22Rv1 (cell line): ENCODE measurements around the gene SELENON.

ENCODE experiments used
- ZFX ChIP-seq: fragments of 450-650 bp; IDR thresholded peaks from 2 replicates; pipeline ENCODE4 v1.6.1; 2017; ENCODE audit warnings: antibody characterized with exemption, borderline replicate concordance
- TF ChIP-seq, protein P1 (sequence below): fragments of 450-650 bp; IDR thresholded peaks from 2 replicates; pipeline ENCODE4 v1.5.1; 2017; ENCODE audit warnings: mild to moderate bottlenecking

DNA sequence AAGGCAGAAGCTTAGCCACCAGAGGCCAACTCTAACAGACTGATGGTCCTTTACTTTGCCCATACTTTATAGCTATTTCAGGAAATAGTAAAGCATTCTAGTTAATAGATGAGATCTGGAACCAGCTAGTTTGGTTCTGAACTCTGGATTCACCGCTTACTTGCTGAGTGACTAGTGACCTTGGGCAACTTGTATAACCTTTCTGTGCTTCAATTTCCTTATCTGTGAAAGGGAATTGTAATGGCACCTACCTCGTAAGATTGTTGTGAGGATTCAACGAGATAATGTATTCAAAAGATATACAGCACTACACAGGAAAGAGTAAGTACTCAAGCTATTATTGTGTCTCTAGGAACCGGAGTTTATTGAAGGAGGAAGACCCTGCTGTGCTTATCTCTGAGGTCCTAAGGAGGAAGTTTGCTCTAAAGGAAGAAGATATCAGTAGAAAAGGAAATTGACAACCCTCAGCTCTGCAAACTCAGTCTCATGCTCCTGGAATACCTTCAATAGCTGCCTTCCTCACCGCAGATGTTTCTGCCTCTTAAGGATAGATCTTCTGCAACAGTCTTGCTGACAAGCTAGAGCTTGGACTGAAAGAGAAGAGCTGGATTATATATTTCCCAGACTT lies 31.7 kb downstream of the SELENON start:
- TF ChIP-seq, protein P1, sequence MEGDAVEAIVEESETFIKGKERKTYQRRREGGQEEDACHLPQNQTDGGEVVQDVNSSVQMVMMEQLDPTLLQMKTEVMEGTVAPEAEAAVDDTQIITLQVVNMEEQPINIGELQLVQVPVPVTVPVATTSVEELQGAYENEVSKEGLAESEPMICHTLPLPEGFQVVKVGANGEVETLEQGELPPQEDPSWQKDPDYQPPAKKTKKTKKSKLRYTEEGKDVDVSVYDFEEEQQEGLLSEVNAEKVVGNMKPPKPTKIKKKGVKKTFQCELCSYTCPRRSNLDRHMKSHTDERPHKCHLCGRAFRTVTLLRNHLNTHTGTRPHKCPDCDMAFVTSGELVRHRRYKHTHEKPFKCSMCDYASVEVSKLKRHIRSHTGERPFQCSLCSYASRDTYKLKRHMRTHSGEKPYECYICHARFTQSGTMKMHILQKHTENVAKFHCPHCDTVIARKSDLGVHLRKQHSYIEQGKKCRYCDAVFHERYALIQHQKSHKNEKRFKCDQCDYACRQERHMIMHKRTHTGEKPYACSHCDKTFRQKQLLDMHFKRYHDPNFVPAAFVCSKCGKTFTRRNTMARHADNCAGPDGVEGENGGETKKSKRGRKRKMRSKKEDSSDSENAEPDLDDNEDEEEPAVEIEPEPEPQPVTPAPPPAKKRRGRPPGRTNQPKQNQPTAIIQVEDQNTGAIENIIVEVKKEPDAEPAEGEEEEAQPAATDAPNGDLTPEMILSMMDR = no peak
- TF ChIP-seq ZFX = no peak
